NCI-H1694 (cell line): Measurements from ENCODE around the gene VPS37B.
"Not testable (repeated sequence)": the region's sequence is repeated elsewhere in the genome, so short reads cannot be mapped to it uniquely, and the experiment has no call there.

Source experiments
- DNase-seq: peaks from one replicate; lab custom pipeline; 2025; lab: John Stamatoyannopoulos, UW

VPS37B gene

DNA sequence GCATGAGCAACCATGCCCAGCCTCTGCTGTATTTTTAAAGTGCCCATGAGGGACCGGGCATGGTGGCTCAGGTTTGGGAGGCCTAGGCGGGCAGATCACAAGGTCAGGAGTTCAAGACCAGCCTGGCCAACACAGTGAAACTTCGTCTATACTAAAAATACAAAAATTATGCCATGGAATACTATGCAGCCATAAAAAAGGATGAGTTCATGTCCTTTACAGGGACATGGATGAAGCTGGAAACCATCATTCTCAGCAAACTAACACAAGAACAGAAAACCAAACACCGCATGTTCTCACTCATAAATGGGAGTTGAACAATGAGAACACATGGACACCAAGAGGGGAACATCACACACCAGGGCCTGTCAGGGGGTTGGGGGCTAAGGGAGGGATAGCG, 9.3 kb upstream of the VPS37B start:
- not testable (repeated sequence) for DNase-seq

DNA sequence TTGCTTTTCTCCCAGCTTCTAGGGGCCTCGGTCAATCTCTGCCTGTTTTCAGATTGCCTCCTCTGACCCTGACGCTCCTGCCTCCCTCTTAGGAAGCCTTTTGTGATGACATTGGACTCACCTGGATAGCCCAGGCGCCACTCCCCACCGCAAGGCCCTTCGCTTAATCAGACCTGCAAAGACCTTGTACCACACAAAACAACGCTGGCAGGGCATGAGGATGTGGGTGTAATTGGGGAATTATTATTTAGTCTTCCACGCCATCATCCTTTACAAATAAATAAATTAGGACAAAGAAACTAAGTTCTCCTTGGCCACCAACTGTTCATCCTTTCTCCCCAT, 7.7 kb upstream of the VPS37B start:
- no peak for DNase-seq

DNA sequence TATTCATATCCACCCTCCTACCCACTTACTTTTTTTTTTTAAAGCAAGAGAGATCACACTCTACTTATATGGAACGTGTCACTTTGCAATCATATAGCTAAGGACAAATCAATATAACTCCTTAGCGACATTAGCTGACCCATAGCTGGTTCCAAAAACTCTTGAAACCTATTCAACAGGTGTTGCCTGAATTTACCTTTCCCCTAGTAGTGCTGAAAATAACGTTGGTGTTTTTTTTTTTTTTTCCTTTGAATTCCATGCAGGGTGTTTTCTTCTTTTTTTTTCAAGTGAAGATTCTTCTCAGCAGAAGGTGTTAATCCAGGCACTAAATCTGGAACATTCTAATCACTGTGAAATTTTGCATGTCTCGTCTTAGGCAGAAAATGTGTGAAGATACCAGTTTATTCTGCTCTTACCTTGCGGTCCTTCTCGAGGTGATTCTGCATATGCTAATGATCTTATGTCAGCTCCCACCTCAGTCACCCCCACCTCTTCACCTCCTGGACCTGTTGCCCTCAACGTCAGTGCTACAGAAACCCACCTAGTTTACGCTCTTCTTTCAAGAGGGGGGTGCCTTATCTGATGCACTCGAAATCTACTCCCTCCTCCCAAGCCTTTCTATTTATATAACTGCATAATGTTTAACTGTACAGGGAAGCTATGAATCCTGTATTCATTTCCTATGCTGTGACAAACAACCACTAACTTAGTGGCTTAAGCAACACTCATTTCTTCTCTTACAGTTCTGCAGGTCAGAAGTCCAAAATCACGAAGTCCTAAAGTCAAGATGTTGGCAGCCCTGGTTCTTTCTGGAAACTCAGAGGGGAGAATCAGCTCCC, 7.1 kb upstream of the VPS37B start:
- no peak for DNase-seq

DNA sequence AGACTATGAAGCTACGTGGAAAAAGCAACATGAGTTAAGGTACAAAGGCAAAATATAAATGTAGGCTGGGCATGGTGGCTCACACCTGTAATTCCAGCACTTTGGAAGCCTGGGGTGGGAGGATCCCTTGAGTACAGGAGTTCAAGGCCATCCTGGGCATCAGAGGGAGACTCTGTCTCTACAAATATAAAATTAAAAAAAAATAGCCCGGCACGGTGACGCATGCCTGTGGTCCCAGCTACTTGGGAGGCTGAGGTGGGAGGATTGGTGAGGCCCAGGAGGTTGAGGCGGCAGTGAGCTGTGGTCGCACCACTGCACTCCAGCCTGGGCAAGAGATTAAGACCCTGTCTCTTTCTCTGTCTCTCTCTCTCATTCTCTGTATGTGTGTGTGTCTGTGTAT, 4.0 kb upstream of the VPS37B start:
- DNase-seq = no peak

DNA sequence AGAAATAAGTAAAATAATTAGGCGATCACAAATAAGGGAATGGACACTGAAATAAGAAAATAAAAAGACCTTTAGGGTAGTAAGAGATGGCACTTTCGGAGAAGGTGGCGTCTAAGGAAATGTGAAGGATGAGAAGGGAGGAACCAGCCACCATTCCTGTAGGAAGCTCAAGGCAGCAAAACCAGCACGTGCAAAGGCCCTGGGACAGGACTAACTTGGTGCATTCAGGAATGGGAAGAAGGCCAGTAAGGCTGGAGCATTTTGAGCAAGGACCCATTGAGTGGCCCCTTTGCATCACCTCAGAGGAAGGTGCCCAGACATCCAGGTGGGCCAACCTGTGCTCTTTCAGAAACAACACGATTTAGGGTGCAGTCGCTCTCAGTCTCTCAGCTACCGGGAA, 738 bp upstream of the VPS37B start:
- DNase-seq = no peak

DNA sequence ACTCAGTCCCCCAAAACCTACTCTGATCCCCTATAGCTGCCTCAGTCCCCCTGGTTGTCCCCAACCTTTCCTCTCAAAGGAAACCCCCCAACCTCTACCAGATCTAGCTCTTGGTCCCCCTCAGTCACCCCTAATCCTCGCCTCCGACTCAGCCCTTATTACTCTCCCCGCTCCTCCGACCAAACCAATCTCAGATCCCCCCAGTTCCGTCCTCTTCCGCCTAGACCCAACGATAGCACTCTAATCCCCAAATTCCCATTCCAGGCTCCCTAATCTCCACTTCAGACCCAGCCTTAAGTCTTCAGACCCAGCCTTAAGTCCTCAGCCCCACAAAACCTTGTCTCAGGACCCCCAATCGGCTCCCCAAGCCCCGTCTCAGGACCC, 612 bp downstream of the VPS37B start:
- no peak for DNase-seq

DNA sequence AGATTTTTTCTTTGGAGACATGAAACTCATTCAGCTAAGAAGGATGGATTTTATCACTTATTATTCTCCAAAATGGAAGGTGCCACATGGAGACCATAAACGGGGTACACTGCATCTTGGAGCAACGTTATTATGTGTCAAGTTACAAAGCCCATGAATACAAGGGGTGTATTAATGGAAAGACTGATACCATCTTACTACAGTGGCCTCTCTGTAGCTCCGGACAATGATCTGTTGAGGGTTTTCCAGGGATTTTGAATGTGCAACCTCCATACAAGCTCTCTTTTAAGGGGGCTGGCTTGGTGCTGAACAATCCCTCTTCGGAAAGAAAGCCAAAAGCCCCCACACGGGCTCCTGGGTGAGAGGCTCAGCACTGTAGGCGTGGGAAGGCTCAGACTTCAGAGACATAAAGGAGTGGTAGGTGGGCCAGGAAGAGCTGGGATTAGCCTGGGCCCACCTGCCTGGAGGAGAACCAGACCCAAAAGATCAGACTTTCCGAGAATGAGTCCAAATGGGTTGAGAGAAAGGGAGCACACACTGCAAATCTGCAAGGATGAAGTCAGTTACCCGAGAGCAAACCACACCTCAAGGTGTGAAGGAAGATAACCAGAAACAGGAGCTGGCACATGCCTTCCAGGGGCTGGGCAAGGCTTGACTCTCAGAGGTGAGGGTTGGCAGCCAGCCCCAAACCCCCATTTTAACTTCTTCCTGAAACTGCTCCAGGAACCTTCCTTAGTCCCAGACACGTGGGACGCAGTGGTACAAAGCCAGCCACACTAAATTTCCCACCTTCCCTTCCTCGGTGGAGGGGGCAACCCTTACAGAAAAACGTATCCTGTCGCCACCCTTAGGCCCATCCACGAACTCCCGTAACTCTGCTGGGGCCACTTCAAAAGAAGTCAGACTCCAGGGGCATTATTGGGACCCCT, 1.5 kb downstream of the VPS37B start:
- no peak for DNase-seq

DNA sequence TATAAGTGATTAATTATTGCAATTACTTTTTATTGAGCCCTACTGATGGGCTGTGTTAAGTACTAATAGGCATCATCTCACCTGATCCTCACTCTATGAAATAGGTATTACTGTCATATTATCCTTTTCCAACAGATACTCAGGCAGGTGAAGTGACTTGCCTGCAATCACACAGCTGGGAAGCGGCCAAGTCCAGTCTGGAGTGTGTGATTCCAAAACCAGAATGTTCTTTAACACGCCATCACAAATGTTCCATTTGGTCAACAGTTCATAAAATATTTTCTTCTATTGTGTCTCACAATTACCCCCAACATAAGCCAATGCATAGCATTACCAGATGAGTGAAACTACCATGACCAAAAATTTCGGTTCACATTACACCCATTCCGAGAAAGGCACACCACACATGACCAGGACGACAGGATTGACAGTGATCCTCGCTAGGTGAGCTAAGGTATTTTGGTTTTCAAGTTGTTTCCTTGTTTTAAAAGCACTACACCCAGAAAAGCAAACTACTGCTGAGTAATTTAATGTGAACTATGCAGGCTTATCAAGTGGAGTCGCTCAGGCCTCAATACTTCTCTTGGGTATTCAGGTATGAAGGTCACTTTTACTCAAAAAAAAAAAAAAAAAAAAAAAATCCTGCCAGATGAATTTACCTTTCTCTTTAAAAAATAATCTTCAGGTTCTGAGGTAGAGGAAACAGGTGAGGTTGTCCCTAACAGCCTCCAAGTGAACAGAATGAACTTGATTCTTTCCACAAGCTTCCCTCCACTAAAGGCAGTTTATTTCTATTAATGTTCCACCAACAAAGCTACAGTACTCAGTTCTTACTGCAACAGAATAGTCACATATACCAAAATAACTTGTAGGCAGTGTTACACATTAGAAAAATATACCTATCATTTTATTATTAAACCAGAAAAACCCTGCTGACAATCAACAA, 2.4 kb downstream of the VPS37B start:
- DNase-seq = no peak

DNA sequence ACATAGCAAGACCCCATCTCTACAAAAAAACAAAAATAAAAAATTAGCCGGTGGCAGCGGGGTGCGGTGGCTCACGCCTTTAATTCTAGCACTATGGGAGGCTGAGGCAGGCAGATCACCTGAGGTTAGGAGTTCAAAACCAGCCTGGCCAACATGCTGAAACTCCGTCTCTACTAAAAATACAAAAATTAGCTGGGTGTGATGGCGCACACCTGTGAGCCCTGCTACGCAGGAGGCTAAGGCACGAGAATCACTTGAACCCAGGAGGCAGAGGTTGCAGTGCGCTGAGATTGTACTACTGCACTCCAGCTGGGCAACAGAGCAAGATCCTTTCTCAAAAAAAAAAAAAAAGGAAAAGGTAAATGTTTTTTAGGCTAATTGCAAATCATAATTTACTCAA, 3.2 kb downstream of the VPS37B start:
- DNase-seq = not testable (repeated sequence)

DNA sequence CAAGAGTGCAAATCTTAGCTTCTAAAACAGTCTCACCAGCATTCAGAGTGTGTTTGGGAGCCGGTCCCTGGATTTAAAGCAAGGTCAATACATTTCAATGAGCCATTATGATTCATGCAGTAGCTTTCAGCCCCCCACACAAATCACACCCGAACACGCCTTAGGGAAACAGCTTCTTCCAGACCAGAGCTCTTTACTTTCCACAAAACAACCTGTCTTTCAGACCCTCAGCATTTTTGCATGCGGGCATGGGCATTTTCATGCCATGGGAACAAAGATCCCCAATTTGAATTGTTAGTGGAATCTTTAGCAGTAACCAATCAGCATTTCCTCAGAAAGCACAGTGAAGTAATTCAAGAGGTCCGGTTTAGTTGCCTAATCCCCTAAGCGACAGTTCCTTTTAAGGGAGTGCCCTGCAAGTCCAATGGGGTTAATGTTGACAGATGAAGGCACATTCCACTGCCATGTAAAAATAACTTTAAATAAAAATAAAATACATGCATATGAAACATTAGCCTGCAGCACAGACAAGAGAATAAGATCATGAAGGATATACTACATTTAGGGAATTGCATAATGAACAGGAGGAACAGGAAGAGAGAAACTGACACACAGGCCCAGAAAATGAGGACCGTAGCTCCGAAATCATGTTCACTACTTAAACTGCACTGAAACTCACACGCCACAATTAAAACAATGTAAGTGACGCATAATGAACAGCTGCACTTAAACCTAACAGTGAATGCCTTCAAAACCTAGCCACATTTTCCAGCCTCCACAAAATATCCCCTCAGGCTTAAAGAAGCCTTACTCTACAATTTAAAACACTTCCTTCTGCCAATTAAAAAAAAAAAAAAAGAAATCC, 4.0 kb downstream of the VPS37B start:
- no peak for DNase-seq

DNA sequence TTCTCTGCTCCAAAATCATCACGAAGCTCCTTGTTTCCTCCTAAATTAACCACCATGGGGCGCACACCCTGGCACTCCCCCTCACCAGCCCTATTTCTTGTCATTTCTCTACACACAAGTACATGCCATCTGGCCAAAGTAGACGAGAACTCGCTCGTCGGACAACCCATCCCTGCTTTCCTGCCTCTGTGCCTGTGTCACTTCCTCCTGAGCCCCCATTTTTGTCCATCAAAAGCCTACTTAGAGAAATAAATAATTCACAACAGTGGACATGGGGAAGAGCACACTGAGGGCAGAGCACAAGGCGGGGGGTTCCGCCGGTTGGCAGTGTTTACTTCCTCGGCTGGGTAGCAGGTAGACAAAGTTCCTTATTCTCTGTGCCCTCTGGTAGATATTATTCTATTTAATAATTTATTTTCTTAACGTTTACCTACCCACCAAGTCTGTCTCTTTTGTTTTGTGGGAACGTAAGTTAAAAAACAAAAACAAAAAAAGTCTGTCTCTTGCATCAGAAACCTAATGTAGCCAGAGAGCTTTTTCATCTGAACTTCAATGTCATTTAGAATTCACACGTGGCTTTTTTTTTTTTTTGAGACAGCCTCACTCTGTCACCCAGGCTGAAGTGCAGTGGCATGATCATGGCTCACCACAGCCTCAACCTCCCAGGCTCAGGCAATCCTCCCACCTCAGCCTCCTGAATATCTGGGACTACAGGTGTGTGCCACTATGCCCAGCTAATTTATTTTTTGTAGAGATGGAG, 6.0 kb downstream of the VPS37B start:
- no peak for DNase-seq

DNA sequence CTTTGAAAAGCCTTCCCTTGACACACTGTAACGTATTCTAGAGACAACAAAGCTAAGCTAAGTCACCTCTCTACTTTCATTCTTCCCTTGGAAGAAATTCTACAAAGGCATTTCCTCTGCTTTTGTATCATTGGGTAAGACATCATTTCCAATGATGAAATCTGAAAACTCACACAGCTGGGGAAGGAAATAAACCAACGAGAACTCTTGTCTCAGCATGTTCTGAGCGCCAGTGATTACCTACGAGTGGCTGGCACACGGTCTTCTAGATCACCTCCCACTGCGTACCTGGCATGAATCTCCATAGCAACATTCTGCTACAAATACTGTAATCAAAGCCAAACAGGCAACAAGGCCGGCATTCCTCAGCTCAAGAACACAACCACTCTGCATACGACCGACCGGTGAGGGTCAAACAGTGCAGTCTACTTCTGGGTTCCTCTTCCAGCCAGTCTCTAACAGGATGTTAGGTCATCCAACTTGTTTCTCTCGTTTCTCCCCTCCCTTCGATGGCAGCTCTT, 7.6 kb downstream of the VPS37B start:
- DNase-seq = no peak

DNA sequence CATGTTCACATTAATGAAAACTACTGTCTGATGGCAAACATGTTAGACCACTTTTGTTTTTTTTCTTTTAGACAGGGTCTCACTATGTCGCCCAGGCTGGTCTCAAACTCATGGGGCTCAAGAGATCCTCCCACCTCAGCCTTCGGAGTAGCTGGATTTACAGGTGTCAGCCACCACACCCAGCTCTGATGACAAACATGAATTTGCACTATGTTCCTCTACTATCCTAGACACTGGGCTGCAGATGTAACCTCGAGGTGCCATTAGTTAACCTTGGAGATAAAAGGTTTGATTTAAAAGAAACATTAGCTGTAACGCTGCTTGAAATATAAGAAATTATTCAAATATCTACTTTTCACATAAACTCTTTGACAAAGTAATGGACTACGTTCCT, 8.1 kb downstream of the VPS37B start:
- DNase-seq = no peak

DNA sequence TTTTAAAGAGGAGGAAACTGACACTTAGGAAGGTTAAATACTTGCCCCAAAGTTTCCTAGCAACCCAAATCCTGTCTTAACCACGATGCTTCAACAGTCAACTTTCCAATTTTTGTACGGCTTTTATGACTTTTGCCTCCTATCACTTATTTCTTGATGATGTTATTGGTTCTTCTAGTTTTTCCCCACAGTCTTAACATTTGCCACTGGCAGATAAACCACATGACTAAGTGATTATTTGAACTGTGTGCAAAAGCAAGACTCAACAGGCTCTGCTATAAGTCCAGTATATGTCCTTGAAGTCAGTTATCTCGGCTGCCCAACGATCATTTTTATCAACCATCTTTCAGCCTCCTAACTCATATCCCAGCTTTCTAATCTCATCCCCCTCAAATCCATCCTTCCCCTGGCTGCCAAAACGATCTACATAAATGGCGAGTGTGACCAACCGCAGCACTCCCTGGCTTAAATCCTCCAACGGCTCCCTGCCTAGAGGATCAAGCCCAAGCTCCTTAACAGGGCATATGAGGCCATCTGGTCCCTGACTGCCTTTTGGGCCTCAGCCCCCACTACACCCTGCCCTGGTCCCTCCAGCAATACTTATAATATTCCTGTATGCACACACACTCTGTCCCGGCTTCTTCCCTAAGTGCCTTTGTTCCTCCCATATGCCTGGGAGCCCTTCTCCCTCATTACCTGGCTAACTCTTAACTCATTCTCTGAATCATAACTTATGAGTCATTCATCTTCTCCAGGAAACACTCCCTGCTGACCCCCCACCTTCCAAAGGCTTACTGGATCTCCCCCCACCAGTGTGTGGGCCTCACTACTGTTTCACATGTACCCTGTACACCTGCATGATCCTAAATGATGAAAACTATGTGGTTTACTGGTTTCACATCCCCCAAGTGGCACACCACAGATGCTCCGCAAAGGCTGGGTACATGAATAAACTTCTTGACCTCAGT, 8.8 kb downstream of the VPS37B start:
- no peak for DNase-seq

DNA sequence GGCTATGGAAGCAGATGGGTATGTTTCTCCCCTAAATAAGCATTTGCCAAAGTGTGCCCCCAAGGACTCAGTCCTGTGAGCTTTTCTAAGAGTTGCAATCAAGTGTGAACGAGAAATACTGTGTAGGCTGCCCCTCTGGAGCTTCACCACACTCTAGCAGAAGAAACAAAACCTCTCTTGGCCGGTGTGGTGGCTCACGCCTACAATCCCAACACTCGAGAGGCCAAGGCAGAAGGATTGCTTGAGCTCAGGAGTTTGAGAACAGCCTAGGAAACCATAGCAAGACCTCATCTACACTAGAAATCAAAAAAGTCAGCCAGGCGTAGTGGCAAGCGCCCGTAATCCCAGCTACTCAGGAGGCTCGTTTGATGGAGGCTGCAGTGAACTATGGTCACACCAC, 9.8 kb downstream of the VPS37B start:
- no peak for DNase-seq

DNA sequence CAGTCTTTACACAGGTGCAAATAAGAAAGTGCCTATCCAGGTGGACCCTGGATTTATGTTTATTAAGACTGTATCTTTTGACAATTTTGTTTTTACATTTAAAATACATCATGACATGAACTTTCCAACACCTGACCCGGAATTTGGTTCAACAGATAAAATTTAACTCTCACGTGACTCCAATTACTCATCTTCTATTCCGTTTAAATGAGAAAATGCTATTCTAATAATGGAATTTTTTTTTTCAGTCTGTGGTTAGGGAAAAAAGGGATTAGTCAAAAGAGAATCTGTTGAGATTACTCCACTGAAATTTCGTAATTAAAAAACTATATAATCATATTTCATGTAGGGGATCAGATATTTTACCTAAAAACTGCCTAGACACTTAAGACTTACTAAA, 11.1 kb downstream of the VPS37B start:
- DNase-seq = no peak

DNA sequence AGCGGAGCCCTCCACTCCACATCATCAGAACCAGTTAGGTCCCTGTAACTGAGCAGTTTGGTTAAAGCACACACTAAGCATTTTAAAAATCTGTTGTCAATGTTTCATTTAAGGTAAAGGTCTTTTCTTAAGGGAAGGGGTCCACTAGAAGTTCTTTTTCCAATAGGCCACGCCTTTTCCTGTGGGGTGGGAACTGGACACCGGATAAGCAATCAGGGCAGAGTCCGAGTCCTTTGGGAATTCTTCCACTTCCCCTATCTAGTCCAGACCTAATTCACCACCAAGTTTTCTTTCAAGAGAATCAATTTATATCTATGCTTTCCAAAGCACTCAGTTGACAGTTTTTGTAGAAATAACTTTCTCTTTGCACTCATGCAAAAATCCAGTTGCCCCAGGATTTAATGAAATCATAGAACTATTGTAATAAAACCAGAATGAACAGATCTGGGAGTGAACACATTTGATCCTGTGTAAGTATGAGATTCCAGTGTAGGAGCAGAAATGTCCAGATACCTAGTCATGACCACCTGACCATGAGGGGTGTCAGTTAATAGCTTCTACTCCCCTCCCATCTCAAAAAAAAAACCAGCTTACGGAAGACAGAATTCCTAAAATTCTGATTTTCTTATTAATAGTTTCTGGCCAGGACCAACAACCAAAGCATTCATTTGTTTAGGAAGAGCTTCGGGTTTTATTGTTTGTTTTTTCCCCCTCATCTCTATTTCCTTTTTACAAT, 11.7 kb downstream of the VPS37B start:
- DNase-seq = no peak

DNA sequence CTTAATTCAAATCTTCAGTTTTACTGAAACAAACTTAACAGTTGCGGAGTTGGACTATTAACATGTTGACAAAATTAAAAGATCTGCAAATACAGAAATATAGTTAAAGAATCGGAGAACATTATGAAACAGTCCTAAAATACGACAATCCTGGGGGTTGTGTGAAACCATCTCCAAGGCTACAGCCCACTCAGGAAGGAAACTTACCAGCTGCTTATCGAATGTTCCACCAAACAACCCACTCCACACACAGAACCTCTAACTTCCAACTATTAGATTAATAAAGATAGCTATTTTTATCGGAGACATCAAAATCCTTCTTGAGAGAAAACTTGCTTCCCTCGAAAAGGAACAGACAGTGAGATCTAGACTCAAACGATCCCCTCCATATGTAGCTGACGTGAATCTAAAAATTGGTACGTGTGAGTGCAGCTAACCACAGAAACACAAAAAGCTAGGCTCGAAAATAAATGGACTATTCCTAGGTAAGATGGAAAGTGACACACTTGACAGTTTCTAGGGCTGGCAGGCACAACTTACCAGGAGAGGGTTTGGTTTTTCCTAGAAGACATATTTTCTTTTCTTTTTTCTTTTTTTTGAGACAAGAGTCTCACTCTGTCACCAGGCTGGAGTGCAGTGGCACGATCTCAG, 12.9 kb downstream of the VPS37B start:
- no peak for DNase-seq
